Rectal smooth muscle tissue (tissue), 1 donor: ENCODE data around the gene BICDL1.
"Not testable (repeated sequence)": the region's sequence is repeated elsewhere in the genome, so short reads cannot be mapped to it uniquely, and the experiment has no call there.

Experiments
- H3K27ac ChIP-seq: one replicate; pipeline ENCODE4 v1.7.0; 2013; ENCODE audit warnings: low read depth, low read length, inconsistent platforms
- H3K27me3 ChIP-seq: one replicate; pipeline ENCODE4 v1.7.0; 2013; ENCODE audit warnings: low read length; ENCODE audit not compliant: control insufficient read depth, insufficient read depth
- H3K36me3 ChIP-seq: one replicate; pipeline ENCODE4 v1.7.0; 2013; ENCODE audit warnings: low read length; ENCODE audit not compliant: control insufficient read depth, insufficient read depth
- H3K4me1 ChIP-seq: one replicate; pipeline ENCODE4 v1.7.0; 2013; ENCODE audit warnings: low read length; ENCODE audit not compliant: control insufficient read depth, insufficient read depth
- H3K4me3 ChIP-seq: one replicate; pipeline ENCODE4 v1.7.0; 2013; ENCODE audit warnings: low read length
- H3K9ac ChIP-seq: one replicate; pipeline ENCODE4 v1.7.0; 2013; ENCODE audit warnings: low read length

Gene BICDL1

GRCh38 chr12:119980702-119981101 lies 8.3 kb upstream of the BICDL1 start:
- H3K4me1 ChIP-seq, H3K27ac ChIP-seq, H3K9ac ChIP-seq, H3K36me3 ChIP-seq, H3K27me3 ChIP-seq, H3K4me3 ChIP-seq: not testable (repeated sequence)

GRCh38 chr12:119989361-119989730 lies 310 bp downstream of the BICDL1 start:
- Histone ChIP-seq H3K4me3 (peak overlapping the region; percentile 65), H3K36me3 (no peaks in the 10 kb centered on the region), H3K27me3 (no peaks in the 10 kb centered on the region), H3K4me1 (no peaks in the 10 kb centered on the region), H3K27ac (no peak overlapping the region), H3K9ac (no peak overlapping the region)

GRCh38 chr12:119989731-119990381 lies 820 bp downstream of the BICDL1 start:
- Histone ChIP-seq H3K27ac (no peak overlapping the region), H3K4me3 (peak overlapping the region; percentile 49), H3K27me3 (no peaks in the 10 kb centered on the region), H3K9ac (no peak overlapping the region), H3K36me3 (no peaks in the 10 kb centered on the region), H3K4me1 (no peaks in the 10 kb centered on the region)

GRCh38 chr12:119990382-119990874 lies 1.4 kb downstream of the BICDL1 start:
- Histone ChIP-seq H3K9ac (no peak overlapping the region), H3K4me3 (peak overlapping the region; percentile 49), H3K27me3 (no peaks in the 10 kb centered on the region), H3K36me3 (no peaks in the 10 kb centered on the region), H3K4me1 (no peaks in the 10 kb centered on the region), H3K27ac (no peak overlapping the region)

GRCh38 chr12:119992129-119992705 lies 3.2 kb downstream of the BICDL1 start:
- Histone ChIP-seq H3K27me3 (no peaks in the 10 kb centered on the region), H3K9ac (no peak overlapping the region), H3K36me3 (no peaks in the 10 kb centered on the region), H3K27ac (no peak overlapping the region), H3K4me1 (no peaks in the 10 kb centered on the region), H3K4me3 (no peak overlapping the region)

- Histone ChIP-seq H3K36me3 (no peaks in the 10 kb centered on the region), H3K27ac (no peak overlapping the region), H3K4me3 (no peak overlapping the region), H3K9ac (no peak overlapping the region), H3K4me1 (no peaks in the 10 kb centered on the region), H3K27me3 (no peaks in the 10 kb centered on the region)
Observed at GRCh38 chr12:119994892-119995658, 6.0 kb downstream of the BICDL1 start.

- no peaks in the 10 kb centered on the region for H3K36me3 ChIP-seq
- H3K27me3 ChIP-seq: no peaks in the 10 kb centered on the region
- H3K4me3 ChIP-seq: no peak overlapping the region
- H3K4me1 ChIP-seq: no peaks in the 10 kb centered on the region
- H3K27ac ChIP-seq: no peak overlapping the region
- no peak overlapping the region for H3K9ac ChIP-seq
Observed at GRCh38 chr12:119996417-119996816, 7.4 kb downstream of the BICDL1 start.

GRCh38 chr12:119998471-119999245 lies 9.6 kb downstream of the BICDL1 start:
- no peaks in the 10 kb centered on the region for H3K27me3 ChIP-seq
- no peak overlapping the region for H3K27ac ChIP-seq
- H3K4me3 ChIP-seq: no peak overlapping the region
- no peaks in the 10 kb centered on the region for H3K4me1 ChIP-seq
- H3K9ac ChIP-seq: no peak overlapping the region
- no peaks in the 10 kb centered on the region for H3K36me3 ChIP-seq

- no peak overlapping the region for H3K27ac ChIP-seq
- no peaks in the 10 kb centered on the region for H3K36me3 ChIP-seq
- H3K9ac ChIP-seq: no peak overlapping the region
Observed at GRCh38 chr12:120000556-120000955, 11.5 kb downstream of the BICDL1 start.

GRCh38 chr12:120006258-120006975 lies 17.4 kb downstream of the BICDL1 start:
- H3K36me3 ChIP-seq: no peaks in the 10 kb centered on the region
- H3K27me3 ChIP-seq: no peaks in the 10 kb centered on the region
- no peak overlapping the region for H3K27ac ChIP-seq
- H3K9ac ChIP-seq: no peak overlapping the region
- H3K4me1 ChIP-seq: no peaks in the 10 kb centered on the region
- no peak overlapping the region for H3K4me3 ChIP-seq

More at GRCh38 chr12:120000556-120000955, 11.5 kb downstream of the BICDL1 start:
- H3K27me3 ChIP-seq: no peaks in the 10 kb centered on the region
- H3K4me1 ChIP-seq: no peaks in the 10 kb centered on the region
- no peak overlapping the region for H3K4me3 ChIP-seq

GRCh38 chr12:120007272-120007671 lies 18.2 kb downstream of the BICDL1 start:
- H3K9ac ChIP-seq: no peak overlapping the region
- H3K27ac ChIP-seq: no peak overlapping the region
- no peak overlapping the region for H3K4me3 ChIP-seq
- no peaks in the 10 kb centered on the region for H3K27me3 ChIP-seq
- H3K4me1 ChIP-seq: no peaks in the 10 kb centered on the region
- H3K36me3 ChIP-seq: no peaks in the 10 kb centered on the region
